Ureter (tissue), 1 donor: ENCODE measurements around the gene MLX. TPM values are rescaled to one million over a fixed set of nuclear protein-coding genes. Genes with fewer than 3 reads are reported as not detected.

Experiments used
- DNase-seq: peaks from one replicate; pipeline ENCODE4 v3.0.0-alpha.2; 2020; ENCODE audit warnings: low spot score
- total RNA-seq: library from RNA; stranded (reverse); gene quantifications from one replicate; pipeline ENCODE4 v1.2.4, GENCODE V29; 2023
- donor health status: DM: yes; HTN: yes; CAD: no.

Gene MLX
- total RNA-seq: 53.8 TPM

- peak; percentile 94 for DNase-seq
Observed at GRCh38 chr17:42566883-42567573, at the start of gene MLX. MLX (plus strand) TSS chr17:42567100; CDS start chr17:42567125, 25 bp downstream.

- peak; percentile 87 for DNase-seq
Observed at GRCh38 chr17:42517516-42517915, 49.4 kb upstream of the MLX start.

GRCh38 chr17:42518046-42518754 is 48.7 kb upstream of the MLX start:
- peak; percentile 90 for DNase-seq

GRCh38 chr17:42518755-42519545 is 48.0 kb upstream of the MLX start:
- peak; percentile 75 for DNase-seq

GRCh38 chr17:42519546-42520491 is 47.1 kb upstream of the MLX start:
- DNase-seq: peak; percentile 94

GRCh38 chr17:42520540-42520951 is 46.4 kb upstream of the MLX start:
- no peak for DNase-seq

- no peak for DNase-seq
Observed at GRCh38 chr17:42521036-42521435, 45.9 kb upstream of the MLX start.

- no peak for DNase-seq
Observed at GRCh38 chr17:42521666-42522262, 45.1 kb upstream of the MLX start.

GRCh38 chr17:42522263-42522790 is 44.6 kb upstream of the MLX start:
- no peak for DNase-seq

GRCh38 chr17:42522798-42523278 is 44.1 kb upstream of the MLX start:
- no peak for DNase-seq

- DNase-seq: no peak
Observed at GRCh38 chr17:42525221-42525620, 41.7 kb upstream of the MLX start.

GRCh38 chr17:42526031-42526444 is 40.9 kb upstream of the MLX start:
- no peak for DNase-seq

GRCh38 chr17:42527932-42528331 is 39.0 kb upstream of the MLX start:
- no peak for DNase-seq

- no peak for DNase-seq
Observed at GRCh38 chr17:42529061-42529460, 37.8 kb upstream of the MLX start.

- DNase-seq: no peak
Observed at GRCh38 chr17:42530952-42531454, 35.9 kb upstream of the MLX start.

- no peak for DNase-seq
Observed at GRCh38 chr17:42531455-42532354, 35.2 kb upstream of the MLX start.

- DNase-seq: no peak
Observed at GRCh38 chr17:42535155-42536047, 31.5 kb upstream of the MLX start.

- peak; percentile 97 for DNase-seq
Observed at GRCh38 chr17:42536048-42536371, 30.9 kb upstream of the MLX start, which contains the start of gene NAGLU. NAGLU (plus strand) TSS chr17:42536241; CDS start chr17:42536273, 32 bp downstream.
